Measurements from ENCODE around the gene CREB5. TPM values are rescaled to one million over a fixed set of nuclear protein-coding genes. Genes with fewer than 3 reads are reported as not detected.

CREB5 gene
- total and polyA plus RNA-seq, 2 of the 8 experiments (the other 6 are each of a cell fraction or from before 2014, with no cell fraction given), result 2.4 to 2.7 TPM

DNA sequence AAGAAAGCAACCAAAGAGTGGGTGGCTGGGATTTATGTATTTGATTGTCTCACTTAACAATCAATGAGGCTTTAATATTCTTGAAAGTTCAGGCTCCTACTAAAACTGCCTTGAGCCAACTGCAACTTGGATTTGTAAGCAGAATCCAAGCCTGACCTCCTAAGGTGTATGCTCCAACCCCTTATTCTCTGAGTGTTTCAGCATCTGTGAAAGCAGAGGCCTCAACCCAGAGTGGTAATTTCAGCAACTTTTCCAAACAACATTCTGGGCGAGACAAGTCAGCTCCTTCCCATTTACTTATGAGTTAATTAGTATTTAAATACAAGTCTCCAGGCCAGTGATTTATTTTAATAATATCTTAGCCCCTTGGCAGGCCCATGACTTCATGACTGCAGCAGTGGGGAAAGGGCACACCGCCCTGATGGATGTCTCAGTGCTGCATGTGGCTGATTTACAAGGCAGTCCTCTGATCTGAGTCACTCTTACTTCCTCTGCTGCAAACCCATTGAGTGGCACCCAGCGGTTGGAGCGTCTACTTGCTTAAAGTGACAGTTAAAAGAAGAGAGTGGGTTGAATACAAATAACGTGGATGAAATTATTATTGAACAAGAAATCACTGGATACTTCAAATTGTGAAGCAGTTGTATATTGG lies 336.7 kb downstream of the CREB5 start:
- no peak overlapping the region for H2BK12ac ChIP-seq (ENCODE audit: low read depth, low read length)
- no peak overlapping the region for H4K8ac ChIP-seq (ENCODE audit: extremely low read depth, insufficient read depth, low read length)
- ChIA-PET CTCF (ENCODE audit: partially characterized antibody) (interaction anchor here (1.2 kb wide), 1 partner anchor 116 kb away, joined by 3 read pairs; no protein-coding TSS in a partner anchor), POLR2A (ENCODE audit: partially characterized antibody) (interaction anchor here (1.5 kb wide), 1 partner anchor 76 kb away, joined by 3 read pairs; no protein-coding TSS in a partner anchor)
- H3K27me3 ChIP-seq (replicated peaks in 1 of 4; ENCODE audit: control insufficient read depth in 3 of 4, extremely low read depth in 1 of 4, insufficient read depth in 3 of 4, low read length in 3 of 4), result no peaks in the 10 kb centered on the region; a peak in 1 of 7 replicates
- H2AFZ ChIP-seq (ENCODE audit: low read length), result no peak overlapping the region
- WGBS, 2 experiments (ENCODE audit: extremely low coverage in 1 of 2, insufficient coverage in 1 of 2, insufficient read length in 1 of 2, insufficient replicate concordance in 2 of 2, low coverage in 1 of 2, low lambda C conversion rate in 2 of 2, missing lambda C conversion rate in 1 of 2), result 69% methylated on average over 5 of the region's 5 CpGs; no CpG with 5 or more reads in 1 of the 2 experiments
- H2BK5ac ChIP-seq (ENCODE audit: low read depth, low read length), result no peak overlapping the region
- H4K5ac ChIP-seq (ENCODE audit: insufficient read length, low read depth, low read length), result no peak overlapping the region
- H4K20me1 ChIP-seq (replicated peaks in 1 of 2; ENCODE audit: control insufficient read depth in 1 of 2, insufficient read depth in 2 of 2, low read length in 2 of 2), result no peaks in the 10 kb centered on the region
- peaks cover 0 to 5% (median 1%) of the 10 kb centered on the region in 4 experiments; a peak in 3 of 7 replicates for H3K4me1 ChIP-seq (replicated peaks in 1 of 4; ENCODE audit: control insufficient read depth in 3 of 4, insufficient read depth in 4 of 4, low read length in 3 of 4)
- no peak overlapping the region for H3K4me2 ChIP-seq (ENCODE audit: insufficient read depth in 1 of 2, low read depth in 2 of 2, low read length in 2 of 2)
- H3K79me1 ChIP-seq (ENCODE audit: low read depth, low read length), result no peaks in the 10 kb centered on the region
- H3K14ac ChIP-seq (ENCODE audit: insufficient read length), result no peak overlapping the region
- H3K79me2 ChIP-seq (ENCODE audit: control insufficient read depth in 1 of 2, insufficient read depth in 2 of 2, low read length in 2 of 2), result no peaks in the 10 kb centered on the region
- no peaks in the 10 kb centered on the region for H3K23me2 ChIP-seq (ENCODE audit: low read depth, low read length)
- no peak overlapping the region for H2AK5ac ChIP-seq (ENCODE audit: low read depth, low read length)
- no peak overlapping the region for H3K27ac ChIP-seq (ENCODE audit: low read depth, low read length)
- H3K9ac ChIP-seq (replicated peaks in 1 of 4; ENCODE audit: extremely low read depth in 1 of 4, low read depth in 3 of 4, low read length in 3 of 4), result no peak overlapping the region
- TF ChIP-seq RXRA (IDR thresholded peaks at IDR 0.05; ENCODE audit: insufficient read depth, low read depth, low read length), result no peak
- no peak for TF ChIP-seq CHD1 (IDR thresholded peaks at IDR 0.05; ENCODE audit: low read depth, low read length)
- TF ChIP-seq TBP (IDR thresholded peaks at IDR 0.05; ENCODE audit: low read depth, low read length), result no peak
- no peak for TF ChIP-seq SP2 (IDR thresholded peaks at IDR 0.05; ENCODE audit: low read length)
- TF ChIP-seq CBX8 (IDR thresholded peaks at IDR 0.05; ENCODE audit: borderline replicate concordance, low read depth, low read length), result no peak
- no peak for TF ChIP-seq TAF1 (IDR thresholded peaks at IDR 0.05; ENCODE audit: low read depth, low read length)
- TF ChIP-seq CEBPB (IDR thresholded peaks at IDR 0.05; ENCODE audit: low read depth, low read length), result no peak
- no peak for TF ChIP-seq BCL11A (IDR thresholded peaks at IDR 0.05; ENCODE audit: low read depth in 2 of 2, low read length in 2 of 2)
- TF ChIP-seq YY1 (IDR thresholded peaks at IDR 0.05; ENCODE audit: low read depth, low read length), result no peak
- no peak for TF ChIP-seq TEAD4 (IDR thresholded peaks at IDR 0.05; ENCODE audit: low read depth, low read length)
- no peak for TF ChIP-seq SIRT6 (IDR thresholded peaks at IDR 0.05; ENCODE audit: low read length)
- no peak for TF ChIP-seq MAFK (IDR thresholded peaks at IDR 0.05; ENCODE audit: low read depth, low read length)
- no peak for TF ChIP-seq EP300 (IDR thresholded peaks at IDR 0.05; ENCODE audit: borderline replicate concordance in 1 of 2, low read depth in 2 of 2, low read length in 2 of 2)
- TF ChIP-seq NANOG (IDR thresholded peaks at IDR 0.05; ENCODE audit: insufficient read depth, low read depth, low read length, poor library complexity, severe bottlenecking), result no peak
- H3K23ac ChIP-seq (ENCODE audit: insufficient read length), result no peak overlapping the region
- FAIRE-seq (no peak), DNase-seq (ENCODE audit: low read depth in 1 of 2, low spot score in 2 of 2) (no peak)
- H2BK15ac ChIP-seq (ENCODE audit: low read length), result no peak overlapping the region
- no peak overlapping the region for H2BK120ac ChIP-seq (replicated peaks; ENCODE audit: low read depth, low read length)
- H3K4ac ChIP-seq (replicated peaks; ENCODE audit: insufficient read length, low read depth, low read length), result no peak overlapping the region
- no peaks in the 10 kb centered on the region for H3K36me3 ChIP-seq (ENCODE audit: control insufficient read depth in 2 of 4, insufficient read depth in 4 of 4, low read length in 3 of 4)
- no peak overlapping the region for H3K4me3 ChIP-seq (ENCODE audit: extremely low read depth in 1 of 4, insufficient read depth in 2 of 4, low read depth in 3 of 4, low read length in 4 of 4)
- no peak overlapping the region for H3K56ac ChIP-seq (replicated peaks; ENCODE audit: insufficient read length, low read depth, low read length)
- no peaks in the 10 kb centered on the region for H3K9me3 ChIP-seq (ENCODE audit: insufficient read depth in 2 of 2, low read depth in 1 of 2, low read length in 1 of 2)
- H4K91ac ChIP-seq (replicated peaks; ENCODE audit: insufficient read length, low read length), result no peak overlapping the region
- no peak overlapping the region for H3K18ac ChIP-seq (ENCODE audit: extremely low read depth, low read length)
- H2BK20ac ChIP-seq (ENCODE audit: low read length), result no peak overlapping the region
